K562 (cell line): ENCODE results near the gene FSTL4. TPM values are rescaled to one million over a fixed set of nuclear protein-coding genes. Genes with fewer than 3 reads are reported as not detected.

ENCODE experiments used
- CBX3 ChIP-seq, 2 experiments: IDR thresholded peaks; 1 replicate in 1 of 2; 2 replicates in 1 of 2; pipeline ENCODE4 v1.6.1; 2012; ENCODE audit warnings: inconsistent platforms in 2 of 2, low read length in 2 of 2, borderline replicate concordance in 1 of 2, control low read depth in 1 of 2
- KHSRP ChIP-seq: fragments of 450-650 bp; IDR thresholded peaks from 2 replicates; pipeline ENCODE4 v1.6.1; 2017
- MAZ ChIP-seq, 2 experiments: fragments of 450-650 bp in 1 of 2; sonication (generic) in 1 of 2; formaldehyde crosslinking; IDR thresholded peaks in 1 of 2; conservative IDR thresholded peaks in 1 of 2; 2 replicates each; pipeline versions ENCODE4 v1.4.0 to v1.5.0; 2020; ENCODE audit warnings: mild to moderate bottlenecking in 1 of 2, missing genetic modification reagents in 1 of 2
- SOX6 ChIP-seq: fragments of 450-650 bp; IDR thresholded peaks from 2 replicates; pipeline ENCODE4 v1.6.1; 2014; ENCODE audit warnings: mild to moderate bottlenecking
- STAG1 ChIP-seq: sonication (generic); formaldehyde crosslinking; IDR thresholded peaks from 2 replicates; pipeline ENCODE4 v1.5.0; 2020; ENCODE audit warnings: missing genetic modification reagents, borderline replicate concordance
- WHSC1 ChIP-seq: IDR thresholded peaks from one replicate; pipeline ENCODE4 v1.6.1; 2012; ENCODE audit warnings: low read length, control low read depth, inconsistent platforms
- YY1 ChIP-seq, 3 experiments: IDR thresholded peaks; 2 replicates each; pipeline ENCODE4 v1.6.1; 2011; ENCODE audit warnings: low read length in 2 of 3, mild to moderate bottlenecking in 2 of 3, moderate library complexity in 2 of 3, borderline replicate concordance in 1 of 3, control low read depth in 1 of 3, low read depth in 1 of 3; ENCODE audit not compliant: insufficient read depth in 3 of 3, insufficient replicate concordance in 2 of 3, control insufficient read depth in 1 of 3, insufficient read length in 1 of 3; ENCODE audit errors: extremely low read depth in 1 of 3
- ZBTB7A ChIP-seq: IDR thresholded peaks from 2 replicates; pipeline ENCODE4 v1.6.1; 2011; ENCODE audit warnings: low read depth, mild to moderate bottlenecking, low read length, moderate library complexity, borderline replicate concordance; ENCODE audit not compliant: control insufficient read depth
- polyA plus RNA-seq, 8 experiments: library from polyadenylated mRNA; depleted of rRNA in 4 of 8; stranded (reverse) in 5 of 8; unstranded in 3 of 8; fragments of >200 nt; fragmentation: Nextera tagmentation in 2 of 8; fragmentation: Illumina TruSeq in 1 of 8; extraction: Ambion mirVana in 2 of 8; extraction: Trizol in 1 of 8; gene quantifications; 2 replicates each; pipeline versions ENCODE4 v1.2.1 to v1.2.3, GENCODE V29; 2011 to 2014; ENCODE audit warnings: inconsistent platforms in 1 of 8, missing spikeins in 1 of 8
- total RNA-seq, 7 experiments: library from RNA; depleted of rRNA in 6 of 7; stranded (reverse); fragments of >200 nt in 6 of 7; fragmentation: Illumina TruSeq in 2 of 7; extraction: Trizol in 2 of 7; gene quantifications; 2 replicates each; pipeline versions ENCODE4 v1.2.1 to v1.2.3, GENCODE V29; 2011 to 2021; ENCODE audit warnings: low replicate concordance in 1 of 7
- TF ChIP-seq, protein P1 (sequence below), 2 experiments: IDR thresholded peaks; 2 replicates each; pipeline ENCODE4 v1.6.1; 2012; ENCODE audit warnings: improper control_type of control experiment in 2 of 2, low read depth in 2 of 2, low read length in 2 of 2, borderline replicate concordance in 1 of 2
- TF ChIP-seq, protein P2 (sequence below): sonication (generic); formaldehyde crosslinking; IDR thresholded peaks from 2 replicates; pipeline ENCODE4 v1.5.0; 2020; ENCODE audit warnings: missing genetic modification reagents
- TF ChIP-seq, protein P3 (sequence below), 3 experiments: fragments of 200-800 bp in 1 of 3; fragments of 250-450 bp in 1 of 3; fragments of 450-650 bp in 1 of 3; sonication (Bioruptor Pico) in 1 of 3; sonication (Bioruptor generic) in 1 of 3; formaldehyde crosslinking in 1 of 3; IDR thresholded peaks; 2 replicates each; pipeline versions ENCODE4 v1.6.1 to v1.8.0; 2016 to 2022; ENCODE audit warnings: mild to moderate bottlenecking in 2 of 3, missing genetic modification characterization in 2 of 3, missing compliant biosample characterization in 1 of 3, moderate library complexity in 1 of 3
- TF ChIP-seq, protein P4 (sequence below), 2 experiments: fragments of 450-650 bp; IDR thresholded peaks; 2 replicates each; pipeline ENCODE4 v1.6.1; 2018; ENCODE audit warnings: mild to moderate bottlenecking in 2 of 2, low read depth in 1 of 2; ENCODE audit not compliant: partially characterized antibody in 2 of 2

The FSTL4 gene
- total and polyA plus RNA-seq, 9 of the 15 experiments (the other 6 are each of a cell fraction or from before 2014, with no cell fraction given) = 0.08 to 0.18 (median 0.10) TPM; not detected in 5

DNA sequence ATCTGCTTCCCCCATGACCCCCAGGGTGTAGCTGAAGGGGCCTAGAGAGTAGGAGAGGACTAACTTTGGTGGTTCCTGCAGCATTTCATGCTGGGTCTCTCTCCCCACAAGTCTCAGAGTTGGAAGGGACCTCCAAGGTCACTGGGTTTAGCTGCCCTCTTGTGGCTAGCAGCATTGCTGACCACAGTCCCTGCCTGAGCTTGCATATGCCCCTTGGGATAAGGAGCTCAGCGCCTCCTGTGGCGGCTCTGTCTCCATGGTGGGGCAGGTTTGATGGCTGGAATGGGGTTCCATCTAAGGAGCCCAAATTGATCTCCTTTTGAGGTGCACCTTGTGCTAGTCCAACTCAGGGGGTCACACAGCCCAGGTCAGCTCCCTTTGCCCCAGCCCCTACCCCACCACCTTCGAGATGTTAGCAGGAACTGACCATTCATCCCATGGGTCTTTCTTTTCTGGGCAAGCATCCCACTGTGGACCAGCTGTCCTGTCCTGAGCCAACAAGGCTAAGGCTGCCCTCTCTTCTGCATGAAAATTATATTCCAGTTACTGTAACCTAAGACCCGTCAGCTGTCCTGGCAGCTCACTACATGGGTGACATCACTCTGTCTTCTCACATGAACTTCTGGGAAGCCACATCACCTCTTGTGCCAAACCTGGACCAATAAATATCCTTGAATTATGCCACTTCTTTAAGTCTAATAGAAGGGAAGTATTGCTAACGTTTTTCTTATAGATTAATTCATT is 364.3 kb downstream of the FSTL4 start (continued):
- TF ChIP-seq, protein P1, sequence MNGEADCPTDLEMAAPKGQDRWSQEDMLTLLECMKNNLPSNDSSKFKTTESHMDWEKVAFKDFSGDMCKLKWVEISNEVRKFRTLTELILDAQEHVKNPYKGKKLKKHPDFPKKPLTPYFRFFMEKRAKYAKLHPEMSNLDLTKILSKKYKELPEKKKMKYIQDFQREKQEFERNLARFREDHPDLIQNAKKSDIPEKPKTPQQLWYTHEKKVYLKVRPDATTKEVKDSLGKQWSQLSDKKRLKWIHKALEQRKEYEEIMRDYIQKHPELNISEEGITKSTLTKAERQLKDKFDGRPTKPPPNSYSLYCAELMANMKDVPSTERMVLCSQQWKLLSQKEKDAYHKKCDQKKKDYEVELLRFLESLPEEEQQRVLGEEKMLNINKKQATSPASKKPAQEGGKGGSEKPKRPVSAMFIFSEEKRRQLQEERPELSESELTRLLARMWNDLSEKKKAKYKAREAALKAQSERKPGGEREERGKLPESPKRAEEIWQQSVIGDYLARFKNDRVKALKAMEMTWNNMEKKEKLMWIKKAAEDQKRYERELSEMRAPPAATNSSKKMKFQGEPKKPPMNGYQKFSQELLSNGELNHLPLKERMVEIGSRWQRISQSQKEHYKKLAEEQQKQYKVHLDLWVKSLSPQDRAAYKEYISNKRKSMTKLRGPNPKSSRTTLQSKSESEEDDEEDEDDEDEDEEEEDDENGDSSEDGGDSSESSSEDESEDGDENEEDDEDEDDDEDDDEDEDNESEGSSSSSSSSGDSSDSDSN (IDR thresholded peaks at IDR 0.05; ENCODE audit: borderline replicate concordance in 1 of 2, low read depth in 2 of 2, low read length in 2 of 2) = 0 out of 4 replicates have a peak, but pooled peaks have one; percentile 7 to 28
- no peak for TF ChIP-seq KHSRP
- peak; percentile 62; the same call in 1 of the 2 replicates for TF ChIP-seq SOX6
- peak; percentile 61 to 75 for TF ChIP-seq MAZ (CRISPR knock-in tag; conservative IDR thresholded peaks at IDR 0.05 in 1 of 2, IDR thresholded peaks at IDR 0.05 in 1 of 2)
- TF ChIP-seq, protein P2, sequence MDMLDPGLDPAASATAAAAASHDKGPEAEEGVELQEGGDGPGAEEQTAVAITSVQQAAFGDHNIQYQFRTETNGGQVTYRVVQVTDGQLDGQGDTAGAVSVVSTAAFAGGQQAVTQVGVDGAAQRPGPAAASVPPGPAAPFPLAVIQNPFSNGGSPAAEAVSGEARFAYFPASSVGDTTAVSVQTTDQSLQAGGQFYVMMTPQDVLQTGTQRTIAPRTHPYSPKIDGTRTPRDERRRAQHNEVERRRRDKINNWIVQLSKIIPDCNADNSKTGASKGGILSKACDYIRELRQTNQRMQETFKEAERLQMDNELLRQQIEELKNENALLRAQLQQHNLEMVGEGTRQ (CRISPR knock-in tag) = no peak
- TF ChIP-seq, protein P3, sequence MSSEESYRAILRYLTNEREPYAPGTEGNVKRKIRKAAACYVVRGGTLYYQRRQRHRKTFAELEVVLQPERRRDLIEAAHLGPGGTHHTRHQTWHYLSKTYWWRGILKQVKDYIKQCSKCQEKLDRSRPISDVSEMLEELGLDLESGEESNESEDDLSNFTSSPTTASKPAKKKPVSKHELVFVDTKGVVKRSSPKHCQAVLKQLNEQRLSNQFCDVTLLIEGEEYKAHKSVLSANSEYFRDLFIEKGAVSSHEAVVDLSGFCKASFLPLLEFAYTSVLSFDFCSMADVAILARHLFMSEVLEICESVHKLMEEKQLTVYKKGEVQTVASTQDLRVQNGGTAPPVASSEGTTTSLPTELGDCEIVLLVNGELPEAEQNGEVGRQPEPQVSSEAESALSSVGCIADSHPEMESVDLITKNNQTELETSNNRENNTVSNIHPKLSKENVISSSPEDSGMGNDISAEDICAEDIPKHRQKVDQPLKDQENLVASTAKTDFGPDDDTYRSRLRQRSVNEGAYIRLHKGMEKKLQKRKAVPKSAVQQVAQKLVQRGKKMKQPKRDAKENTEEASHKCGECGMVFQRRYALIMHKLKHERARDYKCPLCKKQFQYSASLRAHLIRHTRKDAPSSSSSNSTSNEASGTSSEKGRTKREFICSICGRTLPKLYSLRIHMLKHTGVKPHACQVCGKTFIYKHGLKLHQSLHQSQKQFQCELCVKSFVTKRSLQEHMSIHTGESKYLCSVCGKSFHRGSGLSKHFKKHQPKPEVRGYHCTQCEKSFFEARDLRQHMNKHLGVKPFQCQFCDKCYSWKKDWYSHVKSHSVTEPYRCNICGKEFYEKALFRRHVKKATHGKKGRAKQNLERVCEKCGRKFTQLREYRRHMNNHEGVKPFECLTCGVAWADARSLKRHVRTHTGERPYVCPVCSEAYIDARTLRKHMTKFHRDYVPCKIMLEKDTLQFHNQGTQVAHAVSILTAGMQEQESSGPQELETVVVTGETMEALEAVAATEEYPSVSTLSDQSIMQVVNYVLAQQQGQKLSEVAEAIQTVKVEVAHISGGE (CRISPR knock-in tag; IDR thresholded peaks at IDR 0.05) = no peak
- TF ChIP-seq CBX3 (IDR thresholded peaks at IDR 0.05; ENCODE audit: borderline replicate concordance in 1 of 2, low read length in 2 of 2) = 0 out of 3 replicates have a peak, but pooled peaks of 1 of the 2 experiments have one; percentile 24
- peak; percentile 56; the same call in 1 of the 2 replicates for TF ChIP-seq ZBTB7A
- TF ChIP-seq, protein P4, sequence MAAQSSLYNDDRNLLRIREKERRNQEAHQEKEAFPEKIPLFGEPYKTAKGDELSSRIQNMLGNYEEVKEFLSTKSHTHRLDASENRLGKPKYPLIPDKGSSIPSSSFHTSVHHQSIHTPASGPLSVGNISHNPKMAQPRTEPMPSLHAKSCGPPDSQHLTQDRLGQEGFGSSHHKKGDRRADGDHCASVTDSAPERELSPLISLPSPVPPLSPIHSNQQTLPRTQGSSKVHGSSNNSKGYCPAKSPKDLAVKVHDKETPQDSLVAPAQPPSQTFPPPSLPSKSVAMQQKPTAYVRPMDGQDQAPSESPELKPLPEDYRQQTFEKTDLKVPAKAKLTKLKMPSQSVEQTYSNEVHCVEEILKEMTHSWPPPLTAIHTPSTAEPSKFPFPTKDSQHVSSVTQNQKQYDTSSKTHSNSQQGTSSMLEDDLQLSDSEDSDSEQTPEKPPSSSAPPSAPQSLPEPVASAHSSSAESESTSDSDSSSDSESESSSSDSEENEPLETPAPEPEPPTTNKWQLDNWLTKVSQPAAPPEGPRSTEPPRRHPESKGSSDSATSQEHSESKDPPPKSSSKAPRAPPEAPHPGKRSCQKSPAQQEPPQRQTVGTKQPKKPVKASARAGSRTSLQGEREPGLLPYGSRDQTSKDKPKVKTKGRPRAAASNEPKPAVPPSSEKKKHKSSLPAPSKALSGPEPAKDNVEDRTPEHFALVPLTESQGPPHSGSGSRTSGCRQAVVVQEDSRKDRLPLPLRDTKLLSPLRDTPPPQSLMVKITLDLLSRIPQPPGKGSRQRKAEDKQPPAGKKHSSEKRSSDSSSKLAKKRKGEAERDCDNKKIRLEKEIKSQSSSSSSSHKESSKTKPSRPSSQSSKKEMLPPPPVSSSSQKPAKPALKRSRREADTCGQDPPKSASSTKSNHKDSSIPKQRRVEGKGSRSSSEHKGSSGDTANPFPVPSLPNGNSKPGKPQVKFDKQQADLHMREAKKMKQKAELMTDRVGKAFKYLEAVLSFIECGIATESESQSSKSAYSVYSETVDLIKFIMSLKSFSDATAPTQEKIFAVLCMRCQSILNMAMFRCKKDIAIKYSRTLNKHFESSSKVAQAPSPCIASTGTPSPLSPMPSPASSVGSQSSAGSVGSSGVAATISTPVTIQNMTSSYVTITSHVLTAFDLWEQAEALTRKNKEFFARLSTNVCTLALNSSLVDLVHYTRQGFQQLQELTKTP (IDR thresholded peaks at IDR 0.05; ENCODE audit: low read depth in 1 of 2, partially characterized antibody in 2 of 2) = peak in 1 of 2 experiments; percentile 32
- TF ChIP-seq WHSC1 = no peak
- peak; percentile 74; the same call in 1 of the 2 replicates for TF ChIP-seq STAG1 (CRISPR knock-in tag)
- TF ChIP-seq YY1 (IDR thresholded peaks at IDR 0.05; ENCODE audit: borderline replicate concordance in 1 of 3, control insufficient read depth in 1 of 3, extremely low read depth in 1 of 3, insufficient read depth in 3 of 3, insufficient read length in 1 of 3, insufficient replicate concordance in 2 of 3, low read depth in 1 of 3, low read length in 2 of 3) = peak in 1 of 3 experiments; percentile 58
